ENCODE data around the gene ADGRF1. TPM values are rescaled to one million over a fixed set of nuclear protein-coding genes. Genes with fewer than 3 reads are reported as not detected.
A peak's percentile ranks its signal among the peaks of the same experiment; 100 is the strongest.
"Not testable (repeated sequence)": the region's sequence is repeated elsewhere in the genome, so short reads cannot be mapped to it uniquely, and the experiment has no call there.

Gene ADGRF1
- 10 to 100 TPM; 36.5 to 72.0 (median 43.1) TPM for polyA plus RNA-seq (ENCODE audit: insufficient read length in 3 of 3)
- long read RNA-seq, donor 1: 0 reads
- long read RNA-seq, donor 2, full-length matches to known transcripts: 1 of 1 reads
- long read RNA-seq, donor 2, partial matches to known transcripts: 0 of 1 reads
- long read RNA-seq, donor 2, other reads (novel, unspliced or antisense): 0 of 1 reads
- long read RNA-seq, donor 3, full-length matches to known transcripts: 3 of 13 reads
- long read RNA-seq, donor 3, partial matches to known transcripts: 10 of 13 reads
- long read RNA-seq, donor 3, other reads (novel, unspliced or antisense): 0 of 13 reads
- long read RNA-seq, donor 4, full-length matches to known transcripts: 2 of 2 reads
- long read RNA-seq, donor 4, partial matches to known transcripts: 0 of 2 reads
- long read RNA-seq, donor 4, other reads (novel, unspliced or antisense): 0 of 2 reads
- long read RNA-seq, donor 5: 0 reads
- long read RNA-seq, donor 6: 0 reads
- long read RNA-seq, donor 7, partial matches to known transcripts: 23 of 23 reads
- long read RNA-seq, donor 7, other reads (novel, unspliced or antisense): 0 of 23 reads
- long read RNA-seq, donor 8: 0 reads
- long read RNA-seq, donor 9: 0 reads
- long read RNA-seq, donor 10, full-length matches to known transcripts: 2 of 2 reads
- long read RNA-seq, donor 10, partial matches to known transcripts: 0 of 2 reads
- long read RNA-seq, donor 10, other reads (novel, unspliced or antisense): 0 of 2 reads
- long read RNA-seq, donor 11, full-length matches to known transcripts: 1 of 1 reads
- long read RNA-seq, donor 11, partial matches to known transcripts: 0 of 1 reads
- long read RNA-seq, donor 11, other reads (novel, unspliced or antisense): 0 of 1 reads
- long read RNA-seq, donor 12, full-length matches to known transcripts: 3 of 3 reads
- long read RNA-seq, donor 12, partial matches to known transcripts: 0 of 3 reads
- long read RNA-seq, donor 12, other reads (novel, unspliced or antisense): 0 of 3 reads
- long read RNA-seq, donor 13: 0 reads
- long read RNA-seq, donor 14, full-length matches to known transcripts: 4 of 4 reads
- long read RNA-seq, donor 14, partial matches to known transcripts: 0 of 4 reads
- long read RNA-seq, donor 14, other reads (novel, unspliced or antisense): 0 of 4 reads
- long read RNA-seq, donor 15: 0 reads
- long read RNA-seq, donor 16, full-length matches to known transcripts: 4 of 33 reads
- long read RNA-seq, donor 16, partial matches to known transcripts: 29 of 33 reads
- long read RNA-seq, donor 16, other reads (novel, unspliced or antisense): 0 of 33 reads

DNA sequence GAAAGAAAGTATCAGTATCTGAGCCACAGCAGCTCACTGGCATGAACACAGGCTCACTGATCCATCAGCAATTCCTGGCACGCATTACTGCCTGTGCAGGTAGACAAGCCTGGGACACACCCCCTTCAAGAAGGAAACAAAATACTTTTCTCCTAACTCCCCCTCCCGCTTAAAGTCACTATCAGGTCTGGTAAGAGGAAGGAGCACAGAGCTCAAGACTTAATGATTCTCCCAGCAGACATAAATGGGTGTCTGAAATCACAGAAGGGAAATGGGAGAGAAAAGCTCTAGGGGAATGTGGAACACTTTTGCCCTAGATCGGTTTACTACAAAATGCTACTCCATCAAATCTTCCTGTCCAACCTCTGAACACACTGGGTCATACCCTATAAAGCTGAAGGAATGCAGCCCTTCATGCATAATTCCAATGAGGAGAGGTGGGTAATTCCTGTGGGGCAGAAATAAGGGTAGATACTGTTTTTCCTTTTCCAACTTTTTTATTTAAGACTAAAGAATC, at the start of gene ADGRF1:
TSS of gene ADGRF1 (minus strand) at position 58 of the 517 bp plus-strand sequence. CDS start 13,271 bp downstream, outside the sequence.
- peak; percentile 28 to 81 (median 50) for DNase-seq (ENCODE audit: extremely low read depth in 1 of 11, low read depth in 9 of 11, low spot score in 4 of 11)

DNA sequence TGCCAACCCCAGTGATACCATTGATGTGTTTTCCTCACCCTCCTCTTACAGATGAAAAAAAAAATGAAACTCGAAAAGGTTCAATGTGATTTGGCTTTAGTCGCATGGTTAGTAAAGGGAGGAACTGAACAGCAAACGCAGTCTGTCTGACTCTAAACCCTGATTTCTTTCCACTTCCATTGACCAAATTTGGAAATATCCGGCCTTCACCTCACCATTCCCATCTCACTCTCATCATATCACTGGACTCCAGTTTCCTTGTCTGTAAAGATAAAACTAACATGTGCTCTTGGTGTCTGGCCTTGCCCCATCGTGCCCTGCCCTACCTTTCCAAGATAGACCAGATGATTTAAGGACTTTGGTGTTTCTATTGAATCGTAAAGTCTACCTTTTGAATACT, 48.7 kb upstream of the ADGRF1 start:
- DNase-seq (ENCODE audit: extremely low read depth in 1 of 11, low read depth in 9 of 11, low spot score in 4 of 11): no peak

GRCh38 chr6:47089473-47089872, 47.3 kb upstream of the ADGRF1 start:
- not testable (repeated sequence) for DNase-seq (ENCODE audit: extremely low read depth in 1 of 11, low read depth in 9 of 11, low spot score in 4 of 11)

DNA sequence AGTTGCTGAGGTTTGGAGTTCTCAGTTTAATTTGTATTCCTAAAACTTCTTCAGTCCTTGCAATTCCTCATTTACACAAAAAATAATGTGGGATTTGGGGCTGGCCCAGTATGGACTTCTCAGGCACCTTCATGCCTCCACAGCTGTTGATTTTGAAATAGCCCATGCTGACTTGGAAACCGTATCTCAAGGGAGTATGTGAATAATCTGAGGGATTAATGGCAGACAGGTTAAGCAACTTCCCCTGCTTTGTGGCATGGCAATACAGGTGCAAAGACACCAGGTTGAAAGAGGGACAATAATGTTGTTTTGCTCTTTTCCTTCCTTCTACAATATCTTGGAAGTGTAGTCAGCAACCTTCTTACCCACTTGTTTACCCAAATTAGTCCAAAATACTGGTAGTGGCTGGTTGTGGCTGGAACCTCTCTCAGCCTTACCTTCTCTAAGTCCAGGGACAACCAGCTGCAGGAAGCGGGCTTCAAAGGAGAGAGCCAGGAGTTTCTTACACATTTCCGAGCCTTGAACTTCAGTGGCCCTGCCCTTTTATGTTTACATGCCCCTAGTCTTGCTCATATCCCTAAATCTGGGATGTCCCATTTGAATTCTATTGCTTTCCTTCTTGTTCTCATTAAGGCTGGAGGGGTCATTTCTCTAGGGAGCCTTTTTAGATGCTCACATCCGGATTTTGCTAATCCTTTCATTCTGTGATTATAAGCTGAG, 44.1 kb upstream of the ADGRF1 start:
- no peak for DNase-seq (ENCODE audit: extremely low read depth in 1 of 11, low read depth in 9 of 11, low spot score in 4 of 11)

- no peak for DNase-seq (ENCODE audit: extremely low read depth in 1 of 11, low read depth in 9 of 11, low spot score in 4 of 11)
Measured at GRCh38 chr6:47084610-47085009, 42.5 kb upstream of the ADGRF1 start.

DNA sequence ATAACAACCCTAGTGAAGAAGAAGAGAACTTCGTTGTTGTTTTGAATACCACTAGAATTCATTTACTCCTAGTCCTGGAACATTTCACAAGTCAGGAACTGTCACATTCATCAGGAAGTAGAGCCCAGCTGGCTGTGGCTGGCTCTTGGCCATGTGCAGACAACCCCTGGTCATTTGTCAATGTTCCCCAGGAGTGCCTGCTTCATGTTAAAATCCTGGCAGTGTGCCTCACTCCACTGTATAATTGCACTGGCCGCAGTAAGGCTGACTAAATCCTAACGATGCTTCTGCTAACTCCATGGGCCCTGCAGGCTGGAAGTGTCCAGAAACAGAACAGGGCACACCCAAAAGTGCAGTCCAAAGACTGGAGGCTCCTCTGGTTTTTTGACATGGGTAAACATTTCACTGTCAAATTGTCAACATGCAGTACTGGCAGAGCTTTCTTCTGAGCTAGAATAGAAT, 41.5 kb upstream of the ADGRF1 start:
- peak; percentile 73 to 91 (median 84) for DNase-seq (ENCODE audit: extremely low read depth in 1 of 11, low read depth in 9 of 11, low spot score in 4 of 11)

- no peak for DNase-seq (ENCODE audit: extremely low read depth in 1 of 11, low read depth in 9 of 11, low spot score in 4 of 11)
Measured at GRCh38 chr6:47080083-47080596, 38.0 kb upstream of the ADGRF1 start.

DNA sequence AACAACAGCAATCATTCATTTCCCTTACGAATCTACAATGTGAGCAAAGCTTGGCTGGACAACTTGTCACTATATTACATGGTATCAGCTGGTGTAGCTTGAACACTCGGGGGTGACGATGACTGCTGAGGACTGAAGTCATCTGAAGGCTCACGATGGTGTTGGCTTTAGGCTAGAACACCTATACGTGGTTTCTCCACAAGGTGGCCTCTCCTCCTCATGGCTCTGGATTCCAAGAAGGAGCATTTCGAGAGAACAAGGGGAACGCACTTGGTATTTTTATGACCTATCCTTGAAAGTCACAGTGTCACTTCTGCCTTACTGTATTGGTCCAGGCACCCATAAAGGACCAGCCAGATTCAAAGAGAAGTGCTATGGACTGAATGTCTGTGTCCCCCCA, 37.5 kb upstream of the ADGRF1 start:
- DNase-seq (ENCODE audit: extremely low read depth in 1 of 11, low read depth in 9 of 11, low spot score in 4 of 11): no peak

DNA sequence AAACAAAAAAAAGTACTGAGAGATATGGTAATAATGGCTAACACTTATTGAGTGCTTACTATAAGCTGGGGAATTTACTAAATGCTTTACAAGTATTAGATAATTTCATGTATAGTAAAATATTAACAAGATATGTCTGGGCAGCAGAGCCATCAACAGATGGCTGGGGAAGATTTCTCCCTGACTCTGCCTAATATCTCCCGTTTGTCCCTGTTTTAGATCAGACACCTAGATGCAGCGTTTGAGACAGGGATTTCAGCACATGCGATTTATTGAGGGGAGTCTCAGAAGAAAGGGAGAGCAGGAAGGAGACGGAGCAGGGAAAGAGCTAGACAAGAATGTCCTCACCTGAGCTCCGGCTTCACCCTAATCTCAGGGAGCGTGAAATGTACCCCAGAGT, 36.9 kb upstream of the ADGRF1 start:
- no peak for DNase-seq (ENCODE audit: extremely low read depth in 1 of 11, low read depth in 9 of 11, low spot score in 4 of 11)

DNA sequence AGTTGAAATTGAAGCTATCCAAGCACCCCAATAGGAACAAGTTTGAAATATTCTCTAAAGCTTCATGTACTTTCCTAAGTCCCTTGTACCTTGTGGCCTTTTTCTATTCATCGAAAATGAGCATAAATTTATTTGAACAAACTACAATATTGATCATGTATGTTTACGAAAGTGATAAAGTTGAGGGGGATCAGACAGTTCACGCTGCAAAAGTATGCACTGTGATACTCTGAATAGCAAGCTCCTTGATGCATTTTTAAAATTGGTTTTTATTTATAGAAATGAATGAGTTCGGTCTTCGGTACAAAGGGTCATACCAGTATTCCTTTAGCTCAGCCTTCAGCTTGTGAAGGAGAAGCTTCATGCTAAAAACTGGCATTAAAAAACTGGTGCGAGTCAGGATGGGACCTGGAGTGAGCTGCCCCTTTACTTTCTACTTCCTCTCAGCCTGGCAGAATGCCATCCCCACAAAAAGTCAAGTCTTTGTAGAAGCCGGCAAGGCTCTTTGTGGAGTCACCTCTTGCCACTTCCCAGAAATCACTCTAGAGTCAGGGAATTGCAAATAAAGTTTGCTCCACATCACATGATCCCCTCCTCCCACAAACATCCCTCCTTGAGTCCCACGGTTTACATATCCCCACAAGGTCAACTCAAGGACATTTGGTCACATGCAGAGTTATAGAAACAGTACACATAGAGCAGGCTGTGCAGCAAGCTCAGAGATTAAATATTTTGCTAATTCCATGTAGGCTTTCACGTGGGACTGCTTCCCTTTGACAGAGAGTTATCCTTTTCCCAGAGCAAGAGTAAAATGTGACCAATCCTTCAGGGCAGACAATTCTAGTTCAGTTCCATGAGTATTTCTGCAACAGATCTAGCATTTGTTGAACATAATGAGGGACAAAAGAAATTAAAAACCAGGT, 34.6 kb upstream of the ADGRF1 start:
- DNase-seq (ENCODE audit: extremely low read depth in 1 of 11, low read depth in 9 of 11, low spot score in 4 of 11): peak in 9 of 11 donors; percentile 29 to 73 (median 60)

DNA sequence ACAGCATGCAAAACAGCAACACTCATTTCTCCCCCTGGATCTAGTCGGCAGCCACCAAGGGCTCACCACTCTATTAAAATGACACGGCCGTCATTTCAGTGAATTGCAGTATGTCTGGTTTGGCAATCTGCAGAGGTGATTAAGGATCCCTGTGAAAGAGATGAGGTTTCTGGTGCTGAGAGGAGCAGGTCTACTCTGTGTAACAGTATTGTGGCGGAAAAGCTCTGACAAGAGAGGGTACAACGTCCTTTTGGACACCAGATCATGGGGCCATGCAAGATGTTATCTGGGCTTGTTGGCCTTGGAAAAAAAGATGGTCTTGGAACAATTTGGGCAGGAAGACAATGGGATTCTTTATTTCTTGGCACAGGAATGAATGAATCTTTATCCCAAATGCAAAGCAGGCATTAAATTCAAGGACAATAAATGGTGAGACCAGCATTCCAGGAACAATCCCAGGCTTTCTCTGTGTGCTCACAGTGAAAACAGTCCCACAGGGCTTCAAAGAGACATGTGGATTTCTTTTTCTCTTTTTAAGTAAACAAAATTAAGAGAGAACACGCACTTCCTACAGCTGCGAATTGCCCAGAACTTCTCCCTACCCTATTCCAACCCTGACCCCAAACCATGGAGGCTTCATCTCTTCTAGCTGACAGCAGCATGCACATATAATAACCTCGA, 33.7 kb upstream of the ADGRF1 start:
- no peak for DNase-seq (ENCODE audit: extremely low read depth in 1 of 11, low read depth in 9 of 11, low spot score in 4 of 11)

- no peak for DNase-seq (ENCODE audit: extremely low read depth in 1 of 11, low read depth in 9 of 11, low spot score in 4 of 11)
Measured at GRCh38 chr6:47075168-47075567, 33.0 kb upstream of the ADGRF1 start.

GRCh38 chr6:47073125-47074110, 31.3 kb upstream of the ADGRF1 start:
- no peak for DNase-seq (ENCODE audit: extremely low read depth in 1 of 11, low read depth in 9 of 11, low spot score in 4 of 11)

- DNase-seq (ENCODE audit: extremely low read depth in 1 of 11, low read depth in 9 of 11, low spot score in 4 of 11): no peak
Measured at GRCh38 chr6:47072667-47073066, 30.5 kb upstream of the ADGRF1 start.

GRCh38 chr6:47071681-47072080, 29.5 kb upstream of the ADGRF1 start:
- DNase-seq (ENCODE audit: extremely low read depth in 1 of 11, low read depth in 9 of 11, low spot score in 4 of 11): no peak
